DMS79 (cell line): ENCODE results near the gene IFNE.

Source experiments
- DNase-seq: peaks from one replicate; lab custom pipeline; 2025; lab: John Stamatoyannopoulos, UW

The IFNE gene, protein sequence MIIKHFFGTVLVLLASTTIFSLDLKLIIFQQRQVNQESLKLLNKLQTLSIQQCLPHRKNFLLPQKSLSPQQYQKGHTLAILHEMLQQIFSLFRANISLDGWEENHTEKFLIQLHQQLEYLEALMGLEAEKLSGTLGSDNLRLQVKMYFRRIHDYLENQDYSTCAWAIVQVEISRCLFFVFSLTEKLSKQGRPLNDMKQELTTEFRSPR

DNA sequence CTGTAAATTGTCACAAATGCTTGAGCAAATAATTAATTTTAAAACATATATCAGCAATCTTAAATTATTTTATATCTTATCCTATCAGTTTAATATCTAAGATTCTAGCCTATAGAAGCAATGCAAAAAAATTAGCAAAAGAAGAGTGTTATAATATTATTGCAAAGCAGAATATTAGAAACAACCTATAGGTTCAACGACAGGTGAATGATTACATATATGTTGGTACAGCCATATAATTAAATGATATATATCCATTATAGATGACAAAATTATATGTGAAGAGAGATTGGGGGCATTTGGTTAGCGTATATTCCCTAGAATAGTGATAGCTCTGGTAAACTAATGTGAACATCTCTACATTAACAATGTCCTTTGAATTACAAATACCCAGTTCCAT lies at the start of gene IFNE:
Gene IFNE (minus strand): TSS at position 101 of the 400 bp plus-strand sequence. CDS start 619 bp downstream, outside the sequence.
- no peak for DNase-seq

- no peak for DNase-seq
Observed at GRCh38 chr9:21528123-21528808, 46.2 kb upstream of the IFNE start.

DNA sequence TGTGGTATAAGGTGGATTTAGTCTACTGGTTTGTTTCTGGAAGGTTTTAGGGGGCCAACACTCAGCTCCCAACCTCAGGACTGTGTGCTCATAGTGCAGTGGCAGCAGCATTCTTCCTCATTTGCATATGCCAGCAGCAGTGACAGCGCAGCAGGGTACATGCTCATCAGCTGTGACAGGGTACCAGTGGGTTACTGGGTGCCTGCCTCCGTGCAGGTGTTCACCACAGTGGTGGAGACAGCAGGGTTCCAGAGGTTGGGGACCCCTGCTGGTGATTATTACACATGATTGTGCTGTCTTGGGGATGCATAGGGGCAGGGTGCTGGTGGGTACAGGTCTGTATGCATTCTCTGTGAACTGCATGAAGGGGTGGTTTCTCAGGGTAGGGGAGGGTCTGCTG lies 45.5 kb upstream of the IFNE start:
- no peak for DNase-seq

DNA sequence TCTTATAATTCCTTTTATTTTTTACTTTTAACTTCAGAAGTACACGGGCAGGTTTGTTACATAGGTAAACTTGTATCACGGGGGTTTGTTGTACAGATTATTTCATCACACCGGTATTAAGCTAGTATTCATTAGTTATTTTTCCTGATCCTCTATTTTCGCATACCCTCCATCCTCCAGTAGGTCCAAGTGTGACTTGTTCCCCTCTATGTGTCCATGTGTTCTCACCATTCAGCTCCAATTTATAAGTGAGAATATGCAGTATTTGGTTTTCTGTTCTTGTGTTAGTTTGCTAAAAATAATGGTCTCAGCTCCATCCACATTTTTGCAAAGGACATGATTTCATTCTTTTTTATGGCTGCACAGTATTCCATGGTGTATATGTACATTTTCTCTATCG lies 43.1 kb upstream of the IFNE start:
- DNase-seq: no peak

DNA sequence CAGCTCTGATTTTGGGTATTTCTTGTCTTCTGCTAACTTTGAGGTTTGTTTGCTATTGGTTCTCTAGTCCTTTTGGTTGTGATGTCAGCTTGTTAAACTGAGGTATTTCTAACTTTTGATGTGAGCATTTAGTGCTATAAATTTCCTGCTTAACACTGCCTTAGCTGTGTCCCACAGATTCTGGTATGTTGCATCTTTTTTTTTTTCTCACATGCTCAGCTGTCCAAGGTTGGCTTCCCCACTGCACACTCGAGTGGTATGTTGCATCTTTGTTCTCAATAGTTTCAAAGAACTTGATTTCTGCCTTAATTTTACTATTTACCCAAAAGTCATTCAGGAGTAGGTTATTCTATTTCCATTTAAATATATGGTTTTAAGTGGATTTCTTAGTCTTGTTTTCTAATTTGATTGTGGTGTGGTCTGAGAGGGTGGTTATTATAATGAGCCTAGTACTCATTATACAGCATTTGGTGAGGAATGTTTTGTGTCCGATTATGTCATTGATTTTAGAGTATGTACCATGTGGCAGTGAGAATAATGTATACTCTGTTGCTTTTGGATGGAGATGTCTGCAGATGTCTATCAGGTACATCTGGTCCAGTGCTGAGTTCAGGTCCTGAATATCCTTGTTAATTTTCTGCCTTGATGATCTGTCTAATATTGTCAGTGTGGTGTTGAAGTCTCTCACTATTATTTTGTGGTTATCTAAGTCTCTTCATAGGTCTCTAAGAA lies 42.2 kb upstream of the IFNE start:
- no peak for DNase-seq

DNA sequence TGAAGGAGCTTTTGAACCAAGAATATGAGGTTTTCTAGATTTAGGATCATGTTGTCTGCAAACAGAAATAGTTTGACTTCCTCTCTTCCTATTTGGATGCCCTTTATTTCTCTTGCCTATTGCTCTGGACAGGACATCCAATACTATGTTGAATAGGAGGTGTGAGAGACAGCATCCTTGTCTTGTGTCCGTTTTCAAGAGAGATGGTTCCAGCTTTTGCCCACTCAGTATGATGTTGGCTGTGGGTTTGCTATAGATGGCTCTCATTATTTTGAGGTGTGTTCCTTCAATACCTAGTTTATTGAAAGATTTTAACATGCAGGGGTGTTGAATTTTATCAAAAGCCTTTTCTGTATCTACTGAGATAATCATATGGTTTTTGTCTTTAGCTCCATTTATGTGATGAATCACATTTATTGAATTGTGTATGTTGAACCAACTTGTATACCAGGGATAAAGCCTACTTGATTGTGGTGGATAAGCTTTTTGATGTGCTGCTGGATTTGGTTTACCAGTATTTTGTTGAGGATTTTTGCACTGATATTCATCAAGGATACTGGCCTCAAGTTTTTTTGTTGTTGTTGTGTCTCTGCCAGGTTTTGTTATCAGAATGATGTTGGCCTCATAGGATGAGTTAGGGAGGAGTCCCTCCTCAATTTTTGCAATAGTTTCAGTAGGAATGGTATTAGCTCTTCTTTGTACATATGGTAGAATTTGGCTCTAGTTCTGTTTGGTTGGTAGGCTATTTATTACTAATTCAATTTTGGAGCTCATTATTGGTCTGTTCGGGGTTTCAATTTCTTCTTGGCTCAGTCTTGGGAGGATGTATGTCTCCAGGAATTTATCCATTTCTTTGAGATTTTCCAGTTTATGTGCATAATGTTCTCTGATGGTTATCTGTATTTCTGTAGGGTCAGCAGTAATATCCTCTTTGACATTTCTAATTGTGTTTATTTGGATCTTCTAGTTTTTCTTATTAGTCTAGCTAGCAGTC lies 41.2 kb upstream of the IFNE start:
- no peak for DNase-seq

DNA sequence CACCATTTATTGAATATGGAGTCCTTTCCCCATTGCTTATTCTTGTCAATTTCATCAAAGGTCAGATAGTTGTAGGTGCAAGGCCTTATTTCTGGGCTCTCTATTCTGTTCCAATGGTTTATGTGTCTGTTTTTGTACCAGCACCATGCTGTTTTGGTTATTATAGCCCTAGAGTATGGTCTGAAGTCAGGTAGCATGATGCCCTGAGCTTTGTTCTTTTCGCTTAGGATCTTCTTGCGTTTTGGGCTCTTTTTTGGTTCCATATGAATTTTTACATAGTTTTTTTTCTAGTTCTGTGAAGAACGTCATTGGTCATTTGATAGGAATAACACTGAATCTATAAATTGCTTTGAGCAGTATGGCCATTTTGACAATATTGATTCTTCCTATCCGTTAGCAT lies 40.2 kb upstream of the IFNE start:
- DNase-seq: no peak

DNA sequence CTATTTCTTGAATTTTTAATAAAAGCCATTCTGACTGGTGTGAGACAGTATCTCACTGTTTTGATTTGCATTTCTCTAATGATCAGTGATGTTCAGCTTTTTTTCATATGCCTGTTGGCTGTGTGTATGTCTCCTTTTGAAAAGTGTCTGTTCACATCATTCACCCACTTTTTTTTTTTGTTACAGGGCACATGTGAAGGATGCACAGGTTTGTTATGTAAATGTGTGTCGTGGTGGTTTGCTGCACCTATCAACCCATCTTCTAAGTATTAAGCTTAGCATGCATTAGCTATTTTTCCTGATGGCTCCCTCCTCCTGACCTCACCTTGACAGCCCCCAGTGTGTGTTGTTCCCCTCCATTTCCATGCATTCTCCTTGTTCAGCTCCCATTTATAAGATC lies 39.3 kb upstream of the IFNE start:
- DNase-seq: no peak

DNA sequence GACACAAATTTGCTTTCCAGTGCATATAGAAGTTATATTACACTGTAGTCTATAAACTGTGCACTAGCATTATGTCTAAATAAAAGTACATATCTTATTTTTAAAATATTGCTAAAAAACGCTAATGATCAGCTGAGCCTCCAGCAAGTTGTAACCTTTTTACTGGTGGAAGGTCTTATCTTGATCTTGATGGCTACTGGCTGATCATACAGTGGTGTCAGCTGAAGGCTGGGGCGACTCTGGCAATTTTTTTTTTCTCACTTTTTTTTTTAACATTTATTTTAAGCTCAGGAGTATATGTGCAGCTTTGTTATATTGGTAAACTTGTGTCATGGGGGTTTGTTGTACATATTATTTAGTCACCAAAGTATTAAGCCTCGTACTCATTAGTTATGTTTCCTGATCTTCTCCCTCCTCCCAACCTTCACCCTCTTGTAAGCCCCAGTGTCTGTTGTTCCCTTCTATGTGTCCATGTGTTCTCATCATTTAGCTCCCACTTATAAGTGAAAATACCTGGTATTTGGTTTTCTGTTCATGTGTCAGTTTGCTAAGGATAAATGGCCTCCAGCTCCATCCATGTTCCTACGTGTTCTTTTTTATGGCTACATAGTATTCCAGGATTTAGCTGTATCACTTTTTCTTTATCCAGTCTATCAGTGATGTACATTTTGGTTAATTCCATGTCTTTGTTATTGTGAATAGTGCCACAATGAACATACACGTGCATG lies 38.6 kb upstream of the IFNE start:
- no peak for DNase-seq

- no peak for DNase-seq
Observed at GRCh38 chr9:21519855-21520434, 37.8 kb upstream of the IFNE start.

GRCh38 chr9:21516796-21517195 lies 34.7 kb upstream of the IFNE start:
- DNase-seq: no peak

GRCh38 chr9:21513431-21513830 lies 31.3 kb upstream of the IFNE start:
- no peak for DNase-seq

- DNase-seq: no peak
Observed at GRCh38 chr9:21510806-21511205, 28.7 kb upstream of the IFNE start.

DNA sequence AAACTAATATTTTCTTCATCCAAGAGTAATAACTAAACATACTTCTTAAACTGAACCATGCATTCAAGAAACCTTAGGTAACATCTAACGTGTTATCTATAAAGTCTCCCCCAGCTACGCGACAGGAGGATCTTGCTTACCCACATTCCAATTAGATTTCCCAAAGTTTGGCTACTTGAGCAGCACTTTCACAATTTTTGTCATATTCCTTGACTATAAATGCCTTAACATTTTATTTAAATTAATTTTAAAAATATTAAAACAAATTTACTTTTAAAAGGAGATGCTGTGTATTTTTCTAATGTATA lies 25.3 kb upstream of the IFNE start:
- no peak for DNase-seq

DNA sequence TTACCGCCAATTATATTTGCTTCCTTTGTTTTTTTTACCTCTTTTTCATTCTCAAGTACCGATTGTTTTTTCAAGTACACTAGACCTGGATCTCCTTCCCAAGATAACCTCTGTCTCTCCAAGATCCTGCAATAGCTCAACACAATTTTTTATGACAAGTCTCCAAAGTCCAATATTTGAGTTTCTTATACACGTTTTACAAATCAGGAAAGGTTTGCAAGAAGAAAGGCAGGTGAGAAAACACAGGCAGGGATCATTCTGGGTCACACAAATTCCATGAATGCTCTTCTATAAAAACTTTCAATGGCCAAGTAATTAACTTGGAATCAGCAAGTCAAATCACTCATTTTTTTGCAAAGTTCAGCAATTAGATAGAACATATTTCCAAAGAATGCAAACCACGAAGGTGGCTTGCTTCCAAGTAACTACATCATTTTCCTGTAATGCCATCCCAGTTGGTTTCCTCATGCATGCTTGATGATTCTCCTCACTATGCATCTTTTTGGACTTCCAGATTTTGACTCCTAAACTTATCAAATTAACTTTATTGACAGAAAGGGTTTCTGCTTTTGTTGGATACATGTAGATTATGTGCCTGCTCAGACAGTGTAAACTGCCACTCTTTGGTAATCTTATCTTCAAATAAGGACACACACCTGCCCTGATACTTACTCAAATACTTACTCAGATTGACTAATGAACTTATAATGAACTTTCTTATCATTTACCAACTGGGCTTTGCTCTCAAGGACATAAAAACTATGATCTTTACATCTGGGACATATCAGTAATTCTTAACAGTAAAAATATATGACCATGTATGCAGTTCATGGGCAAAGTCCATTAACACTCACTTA lies 24.7 kb upstream of the IFNE start:
- no peak for DNase-seq

DNA sequence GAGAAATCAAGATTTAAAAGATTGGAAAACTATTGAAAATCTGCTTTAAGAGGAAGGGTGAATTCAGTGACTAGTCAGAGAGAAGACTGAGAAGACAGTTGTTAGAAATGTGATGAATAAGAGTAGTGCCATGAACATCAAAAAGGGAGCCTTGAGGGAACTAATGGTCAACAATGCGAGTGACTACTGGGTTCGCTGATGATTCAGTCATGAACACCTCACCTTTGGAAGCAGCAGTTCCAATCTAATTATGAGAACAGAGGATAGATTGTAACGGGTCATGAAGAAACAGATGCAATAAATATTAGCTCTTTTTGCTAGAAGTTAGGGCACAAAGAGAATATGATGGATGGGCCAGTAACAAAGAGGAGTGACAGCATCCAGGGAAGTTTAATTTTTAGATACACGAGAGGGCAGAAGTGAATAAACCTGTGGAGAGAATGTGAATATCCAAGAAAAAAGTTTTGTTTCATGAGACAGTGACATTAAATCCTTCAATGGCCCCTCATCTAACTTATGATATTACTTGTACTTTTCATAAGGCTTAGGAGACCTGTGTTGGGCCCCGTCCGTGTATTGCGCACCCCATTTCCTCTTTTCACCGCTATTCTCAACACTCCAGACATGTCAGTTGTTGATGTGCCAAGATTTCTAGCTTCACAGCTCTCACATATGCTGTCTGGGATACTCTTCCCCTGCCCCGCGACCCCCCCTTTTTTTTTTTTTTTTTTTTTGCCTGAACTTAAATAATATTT lies 23.5 kb upstream of the IFNE start:
- DNase-seq: no peak

DNA sequence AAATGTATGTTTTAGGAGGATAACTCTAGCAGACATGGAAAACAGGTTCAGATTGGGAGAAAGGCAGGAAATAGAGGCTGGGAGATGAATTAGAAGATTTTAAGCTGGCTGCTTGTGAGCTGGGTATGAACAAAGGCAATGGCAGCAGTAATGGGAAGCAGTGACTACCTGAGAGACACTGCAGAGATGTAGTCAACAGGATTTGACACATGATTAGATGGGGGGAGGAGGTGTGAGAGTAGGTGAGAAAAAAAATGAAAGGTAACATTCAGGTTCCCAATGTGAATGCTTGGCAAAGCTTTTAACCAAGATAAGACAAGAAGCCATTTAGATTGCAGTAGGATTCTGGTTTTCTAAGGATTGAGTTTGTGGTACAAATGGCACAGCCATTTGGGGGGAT lies 22.8 kb upstream of the IFNE start:
- no peak for DNase-seq

DNA sequence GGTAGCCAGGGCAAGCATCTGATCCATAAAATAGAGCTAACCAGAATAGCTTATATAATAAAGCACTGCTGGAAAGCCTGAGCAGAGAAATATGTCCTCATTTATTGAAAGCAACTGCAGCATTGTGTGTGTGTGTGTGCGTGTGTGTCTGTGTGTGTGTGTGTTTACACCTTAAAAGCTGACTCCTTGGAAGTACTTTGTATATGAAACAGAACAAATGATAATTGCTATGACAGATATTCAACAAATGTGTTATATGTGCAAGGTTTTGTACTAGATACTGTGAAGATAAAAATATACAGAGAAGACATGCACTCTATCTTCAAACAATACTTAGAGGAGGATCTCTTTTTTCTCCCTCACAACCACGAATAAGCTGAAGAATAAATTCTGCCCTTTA lies 22.0 kb upstream of the IFNE start:
- no peak for DNase-seq

DNA sequence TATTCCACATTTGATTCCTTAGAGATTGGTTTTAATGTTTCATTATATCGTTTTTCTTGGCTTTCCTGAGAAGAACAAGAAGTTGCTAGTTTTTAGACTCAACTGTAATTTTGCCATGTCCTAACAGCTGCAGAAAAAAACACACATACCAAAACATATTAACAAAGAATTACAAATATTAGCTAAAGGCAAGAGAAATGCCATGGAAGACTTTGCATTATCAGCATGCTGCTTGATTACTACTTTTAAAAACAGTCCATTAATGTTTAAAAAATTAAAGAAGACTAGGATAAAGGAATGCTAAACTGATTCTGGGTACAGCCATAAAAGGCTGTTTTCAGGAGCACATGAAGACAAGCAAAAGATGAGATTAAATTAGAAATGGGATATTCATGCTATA lies 20.5 kb upstream of the IFNE start:
- no peak for DNase-seq

DNA sequence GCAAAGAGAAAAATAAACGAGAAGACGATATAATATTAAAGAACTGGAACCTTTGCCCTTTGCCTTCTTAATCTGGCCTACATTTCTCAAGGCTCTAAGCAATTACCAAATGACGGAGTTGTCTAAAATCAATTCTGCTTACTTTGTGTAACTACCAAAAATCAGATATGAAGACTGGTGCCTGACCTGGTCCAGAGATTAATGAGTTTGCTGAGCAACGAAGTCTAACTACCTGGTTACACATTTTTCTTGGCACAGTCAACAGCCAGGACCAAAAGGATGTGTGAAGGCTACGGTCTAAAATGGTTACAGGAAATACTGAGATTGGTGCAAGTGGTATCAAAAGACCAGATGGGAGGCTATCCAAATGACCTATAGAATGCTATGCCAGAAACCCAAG lies 17.8 kb upstream of the IFNE start:
- no peak for DNase-seq
